ENCODE measurements around the gene NFXL1.
"Not testable (repeated sequence)": the region's sequence is repeated elsewhere in the genome, so short reads cannot be mapped to it uniquely, and the experiment has no call there.

Gene NFXL1

GRCh38 chr4:47914220-47914925, at the start of gene NFXL1:
TSS of gene NFXL1 (minus strand) at chr4:47914583. CDS start at chr4:47914203, 380 bp downstream.
- DNase-seq (ENCODE audit: low read depth in 2 of 2) = peak; percentile 94 to 95

GRCh38 chr4:47954677-47955076, 40.3 kb upstream of the NFXL1 start:
- no peak for DNase-seq (ENCODE audit: low read depth in 2 of 2)

- no peak for DNase-seq (ENCODE audit: low read depth in 2 of 2)
Observed at GRCh38 chr4:47954245-47954644, 39.9 kb upstream of the NFXL1 start.

- no peak for DNase-seq (ENCODE audit: low read depth in 2 of 2)
Observed at GRCh38 chr4:47945930-47946726, 31.7 kb upstream of the NFXL1 start.

- no peak for DNase-seq (ENCODE audit: low read depth in 2 of 2)
Observed at GRCh38 chr4:47942081-47942819, 27.9 kb upstream of the NFXL1 start.

- no peak for DNase-seq (ENCODE audit: low read depth in 2 of 2)
Observed at GRCh38 chr4:47939456-47939855, 25.1 kb upstream of the NFXL1 start.

- DNase-seq (ENCODE audit: low read depth in 2 of 2) = no peak
Observed at GRCh38 chr4:47936336-47936735, 22.0 kb upstream of the NFXL1 start.

GRCh38 chr4:47933840-47934239, 19.5 kb upstream of the NFXL1 start:
- no peak for DNase-seq (ENCODE audit: low read depth in 2 of 2)

- DNase-seq (ENCODE audit: low read depth in 2 of 2) = no peak
Observed at GRCh38 chr4:47930971-47931804, 16.8 kb upstream of the NFXL1 start.

- no peak for DNase-seq (ENCODE audit: low read depth in 2 of 2)
Observed at GRCh38 chr4:47929682-47930201, 15.4 kb upstream of the NFXL1 start.

GRCh38 chr4:47926667-47927258, 12.4 kb upstream of the NFXL1 start:
- peak; percentile 17 to 42 for DNase-seq (ENCODE audit: low read depth in 2 of 2)

GRCh38 chr4:47923261-47923608, 8.9 kb upstream of the NFXL1 start:
- not testable (repeated sequence) for DNase-seq (ENCODE audit: low read depth in 2 of 2)

- DNase-seq (ENCODE audit: low read depth in 2 of 2) = not testable (repeated sequence)
Observed at GRCh38 chr4:47922436-47923260, 8.3 kb upstream of the NFXL1 start.

- not testable (repeated sequence) for DNase-seq (ENCODE audit: low read depth in 2 of 2)
Observed at GRCh38 chr4:47917163-47917562, 2.8 kb upstream of the NFXL1 start.

GRCh38 chr4:47915378-47915777, 995 bp upstream of the NFXL1 start:
- no peak for DNase-seq (ENCODE audit: low read depth in 2 of 2)

- no peak for DNase-seq (ENCODE audit: low read depth in 2 of 2)
Observed at GRCh38 chr4:47914926-47915237, 499 bp upstream of the NFXL1 start.

- peak; percentile 14 to 17 for DNase-seq (ENCODE audit: low read depth in 2 of 2)
Observed at GRCh38 chr4:47913861-47914219, 543 bp downstream of the NFXL1 start.

- DNase-seq (ENCODE audit: low read depth in 2 of 2) = no peak
Observed at GRCh38 chr4:47913330-47913729, 1.1 kb downstream of the NFXL1 start.

- no peak for DNase-seq (ENCODE audit: low read depth in 2 of 2)
Observed at GRCh38 chr4:47907089-47907646, 7.2 kb downstream of the NFXL1 start.

- DNase-seq (ENCODE audit: low read depth in 2 of 2) = no peak
Observed at GRCh38 chr4:47899639-47900038, 14.7 kb downstream of the NFXL1 start.

Data from stimulated activated CD4-positive, alpha-beta T cell treated with anti-CD3 and anti-CD28 coated beads, Interleukin-12 subunit alpha, Interleukin-12 subunit beta, amount 100 ng/mL, for 24 hours (primary cell).